Epithelial cell of proximal tubule (primary cell): ENCODE data around the gene CFAP107. TPM values are rescaled to one million over a fixed set of nuclear protein-coding genes. Genes with fewer than 3 reads are reported as not detected.

Source experiments
- DNase-seq: peaks from one replicate; pipeline ENCODE4 v3.0.0-alpha.2; 2011; ENCODE audit warnings: low read depth
- H3K4me3 ChIP-seq: 2 replicates; pipeline ENCODE4 v1.5.1; 2011; ENCODE audit warnings: low read depth, mild to moderate bottlenecking, low read length
- total RNA-seq: library from RNA; depleted of rRNA; stranded (reverse); fragments of >200 nt; gene quantifications from 2 replicates; pipeline ENCODE4 v1.2.3, GENCODE V29; 2015
- TF ChIP-seq, protein P1 (sequence below): conservative IDR thresholded peaks from 2 replicates; pipeline ENCODE4 v1.5.1; 2012; ENCODE audit warnings: low read depth, mild to moderate bottlenecking, low read length

The CFAP107 gene
- total RNA-seq, 1 donor from 2014 or later: not detected

DNA sequence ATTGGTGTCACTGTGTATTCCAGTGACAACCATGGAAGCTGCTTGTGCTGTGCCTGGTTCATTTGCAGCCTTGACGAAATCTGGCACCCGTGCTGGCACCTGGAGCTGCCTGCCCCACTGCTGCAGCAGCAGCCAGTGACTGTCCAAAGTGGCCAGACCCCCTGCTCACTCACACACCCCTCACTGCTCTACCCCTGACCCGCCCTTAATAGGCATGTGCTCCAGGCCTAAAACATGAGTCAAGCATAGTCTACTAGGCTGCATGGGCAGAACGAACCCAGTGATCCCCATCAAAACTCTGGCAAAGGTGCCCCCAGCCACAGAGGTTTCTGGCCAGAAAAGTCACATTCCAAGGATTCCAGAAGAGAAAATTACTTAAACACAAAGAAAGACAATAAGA, 52.9 kb downstream of the CFAP107 start:
- no peak for DNase-seq
- H3K4me3 ChIP-seq: no peak overlapping the region
- TF ChIP-seq, protein P1, sequence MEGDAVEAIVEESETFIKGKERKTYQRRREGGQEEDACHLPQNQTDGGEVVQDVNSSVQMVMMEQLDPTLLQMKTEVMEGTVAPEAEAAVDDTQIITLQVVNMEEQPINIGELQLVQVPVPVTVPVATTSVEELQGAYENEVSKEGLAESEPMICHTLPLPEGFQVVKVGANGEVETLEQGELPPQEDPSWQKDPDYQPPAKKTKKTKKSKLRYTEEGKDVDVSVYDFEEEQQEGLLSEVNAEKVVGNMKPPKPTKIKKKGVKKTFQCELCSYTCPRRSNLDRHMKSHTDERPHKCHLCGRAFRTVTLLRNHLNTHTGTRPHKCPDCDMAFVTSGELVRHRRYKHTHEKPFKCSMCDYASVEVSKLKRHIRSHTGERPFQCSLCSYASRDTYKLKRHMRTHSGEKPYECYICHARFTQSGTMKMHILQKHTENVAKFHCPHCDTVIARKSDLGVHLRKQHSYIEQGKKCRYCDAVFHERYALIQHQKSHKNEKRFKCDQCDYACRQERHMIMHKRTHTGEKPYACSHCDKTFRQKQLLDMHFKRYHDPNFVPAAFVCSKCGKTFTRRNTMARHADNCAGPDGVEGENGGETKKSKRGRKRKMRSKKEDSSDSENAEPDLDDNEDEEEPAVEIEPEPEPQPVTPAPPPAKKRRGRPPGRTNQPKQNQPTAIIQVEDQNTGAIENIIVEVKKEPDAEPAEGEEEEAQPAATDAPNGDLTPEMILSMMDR: no peak

DNA sequence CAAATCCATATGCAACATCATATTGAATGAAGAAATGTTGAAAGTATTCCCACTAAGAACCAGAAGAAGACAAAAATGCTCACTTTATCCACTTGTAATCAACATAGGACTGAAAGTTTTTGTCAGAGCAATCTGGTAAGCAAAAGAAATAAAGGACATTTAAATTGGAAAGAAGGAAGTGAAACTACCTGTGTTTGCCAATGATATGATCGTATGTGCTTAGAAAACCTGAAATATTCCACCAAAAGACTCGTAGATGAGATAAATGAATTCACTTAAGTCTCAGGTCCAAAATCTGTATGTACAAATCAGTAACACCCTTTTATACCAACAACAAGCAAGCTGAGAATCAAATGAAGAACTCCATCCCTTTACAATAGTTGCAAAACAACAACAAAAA, 53.7 kb downstream of the CFAP107 start:
- TF ChIP-seq, protein P1: no peak
- no peak overlapping the region for H3K4me3 ChIP-seq

DNA sequence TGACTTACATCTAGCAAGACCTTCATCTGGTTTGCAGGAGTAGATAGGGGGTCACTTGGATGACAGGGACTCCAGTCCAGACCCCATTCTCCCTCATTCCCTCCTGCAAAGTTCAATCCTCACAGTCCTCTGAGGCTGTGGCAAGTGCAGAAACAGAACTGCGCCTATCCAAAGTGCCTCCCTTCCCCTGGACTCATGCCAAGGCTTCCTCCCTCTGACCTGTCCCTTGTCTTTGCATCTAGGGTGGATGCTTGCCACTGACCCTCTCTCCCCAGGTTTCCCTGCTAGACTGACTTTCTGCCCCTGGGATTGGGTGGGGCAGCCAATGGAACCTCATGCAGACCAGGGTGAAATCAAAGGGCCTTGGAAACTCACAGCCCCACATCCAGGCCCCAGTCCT, 63.9 kb downstream of the CFAP107 start:
- no peak overlapping the region for H3K4me3 ChIP-seq
- no peak for DNase-seq
- TF ChIP-seq, protein P1: no peak

More for the DNA sequence above, 53.7 kb downstream of the CFAP107 start:
- DNase-seq: no peak

DNA sequence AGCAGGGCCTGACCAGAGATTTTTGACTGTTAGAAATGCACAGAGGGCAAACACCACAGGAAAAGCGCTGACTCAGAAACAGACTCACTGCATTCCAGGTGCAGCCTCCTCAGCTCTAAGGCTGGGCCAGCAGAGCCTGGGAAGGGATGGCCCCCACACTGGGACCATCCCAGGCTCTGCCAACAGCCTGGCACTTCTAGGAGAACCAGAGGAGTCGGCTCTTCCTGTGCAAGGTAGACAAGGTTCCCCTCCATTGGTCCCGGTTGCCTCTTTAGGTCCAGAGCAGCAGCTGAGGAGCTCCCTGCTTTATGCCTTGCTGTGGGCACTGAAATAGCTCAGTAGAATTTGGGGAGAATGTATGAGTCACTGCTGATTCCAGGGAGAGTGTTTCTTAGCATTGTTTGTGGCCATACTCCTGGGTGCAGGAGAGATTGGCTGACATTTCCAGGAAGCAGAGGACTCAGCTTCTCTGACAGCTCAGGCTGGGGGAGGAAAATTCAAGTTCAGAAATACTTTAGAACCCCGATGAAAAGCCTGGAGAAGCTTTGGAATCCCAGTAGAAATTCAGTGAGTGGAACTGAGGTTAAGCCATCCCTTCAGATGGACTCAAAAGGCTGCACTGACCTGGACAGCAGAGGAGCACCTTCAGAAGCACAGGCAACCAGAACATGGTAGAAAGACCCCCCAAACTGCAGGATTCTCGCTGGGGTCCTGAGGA, 64.8 kb downstream of the CFAP107 start:
- DNase-seq: no peak
- TF ChIP-seq, protein P1: no peak
- no peak overlapping the region for H3K4me3 ChIP-seq

DNA sequence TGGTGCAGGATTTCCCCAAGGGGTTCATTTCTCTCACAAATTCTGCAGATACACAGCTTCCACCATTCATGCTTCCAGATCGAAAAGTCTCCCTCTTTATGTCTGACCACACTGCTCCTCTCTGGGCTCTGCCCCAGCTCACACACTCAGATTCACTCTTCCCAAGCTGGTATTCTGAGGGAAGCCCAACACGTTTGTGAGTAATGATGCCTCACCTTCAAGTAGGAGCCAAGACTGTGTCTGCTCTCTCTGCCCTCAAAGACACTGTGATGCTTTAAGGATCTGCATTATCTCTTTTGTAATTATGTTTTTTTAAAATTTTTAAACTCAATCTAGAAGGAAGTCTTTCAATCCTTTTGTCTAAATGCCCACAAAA, 65.4 kb downstream of the CFAP107 start:
- TF ChIP-seq, protein P1: no peak
- H3K4me3 ChIP-seq: no peak overlapping the region
- no peak for DNase-seq

Other genes with a start within 250 kb of the CFAP107 start
- gene DHRS3, start 128.0 kb upstream of the CFAP107 start, total RNA-seq: 52.7 and 60.5 TPM in 2 replicates
- gene AADACL4, start 102.1 kb upstream of the CFAP107 start, total RNA-seq: not detected in 2 replicates
- gene AADACL3, start 30.1 kb upstream of the CFAP107 start, total RNA-seq: not detected in 2 replicates
- gene PRAMEF12, start 27.5 kb downstream of the CFAP107 start, total RNA-seq: not detected in 2 replicates
- not detected in 2 replicates for gene PRAMEF1, start 45.2 kb downstream of the CFAP107 start, total RNA-seq
- gene PRAMEF11, start 85.2 kb downstream of the CFAP107 start, total RNA-seq: not detected in 2 replicates
- gene HNRNPCL1, start 102.5 kb downstream of the CFAP107 start, total RNA-seq: not detected in 2 replicates
- not detected in 2 replicates for gene PRAMEF2, start 110.9 kb downstream of the CFAP107 start, total RNA-seq
- not detected in 2 replicates for gene PRAMEF4, start 140.0 kb downstream of the CFAP107 start, total RNA-seq
- not detected in 2 replicates for gene PRAMEF10, start 152.1 kb downstream of the CFAP107 start, total RNA-seq
- gene PRAMEF7, start 170.4 kb downstream of the CFAP107 start, total RNA-seq: not detected in 2 replicates
- not detected in 2 replicates for gene PRAMEF6, start 201.4 kb downstream of the CFAP107 start, total RNA-seq